OCI-LY7 (cell line): ENCODE measurements around the gene GJB3. TPM values are rescaled to one million over a fixed set of nuclear protein-coding genes. Genes with fewer than 3 reads are reported as not detected.

Experiments used
- BruUV-seq: library from RNA; stranded (reverse); fragments of 400-500 nt; replicated peaks from 2 replicates; lab custom pipeline; 2021; lab: Mats Ljungman, UMichigan
- CTCF ChIA-PET: fragments of 300-600 bp; sonication (Branson Sonifier 250); formaldehyde crosslinking; loops from one replicate; lab custom pipeline; 2022; ENCODE audit warnings: antibody characterized with exemption; ENCODE audit not compliant: unreplicated experiment; lab: Charles Lee
- POLR2A ChIA-PET: fragments of 300-600 bp; sonication (Branson Sonifier 250); formaldehyde crosslinking; loops from one replicate; lab custom pipeline; 2022; ENCODE audit warnings: antibody characterized with exemption; lab: Charles Lee
- DNase-seq: peaks from one replicate; pipeline ENCODE4 v3.0.0-alpha.2; 2015; ENCODE audit warnings: low spot score
- H2AFZ ChIP-seq: fragments of 200-600 bp; sonication (generic), shearing (Covaris generic); 2 replicates; pipeline ENCODE4 v1.6.1; 2014; ENCODE audit warnings: mild to moderate bottlenecking, antibody characterized with exemption, low read length, moderate library complexity
- H3K27ac ChIP-seq: fragments of 200-600 bp; sonication (generic); 2 replicates; pipeline ENCODE4 v1.5.1; 2014; ENCODE audit warnings: mixed run types, low read depth, mild to moderate bottlenecking, moderate library complexity, low read length, inconsistent platforms; ENCODE audit not compliant: poor library complexity, severe bottlenecking
- H3K36me3 ChIP-seq: fragments of 200-600 bp; sonication (generic); 2 replicates; pipeline ENCODE4 v1.6.1; 2014; ENCODE audit warnings: mild to moderate bottlenecking, antibody characterized with exemption, low read length, moderate library complexity, mixed read lengths; ENCODE audit not compliant: insufficient read depth
- H3K4me1 ChIP-seq: fragments of 200-600 bp; sonication (generic); 2 replicates; pipeline ENCODE4 v1.5.1; 2014; ENCODE audit warnings: mild to moderate bottlenecking, low read length; ENCODE audit not compliant: insufficient read depth, poor library complexity, severe bottlenecking
- H3K4me2 ChIP-seq: fragments of 200-600 bp; sonication (generic); 2 replicates; pipeline ENCODE4 v1.6.1; 2014; ENCODE audit warnings: mild to moderate bottlenecking, low read length
- H3K4me3 ChIP-seq: fragments of 200-600 bp; sonication (generic); 2 replicates; pipeline ENCODE4 v1.5.1; 2014; ENCODE audit warnings: mild to moderate bottlenecking, low read depth, low read length; ENCODE audit not compliant: poor library complexity, severe bottlenecking
- H3K79me2 ChIP-seq: fragments of 200-600 bp; sonication (generic); 2 replicates; pipeline ENCODE4 v1.6.1; 2016; ENCODE audit warnings: low read depth, mild to moderate bottlenecking, low read length, moderate library complexity, mixed read lengths; ENCODE audit not compliant: insufficient read depth
- H3K9me2 ChIP-seq: fragments of 200-600 bp; sonication (generic); 2 replicates; pipeline ENCODE4 v1.6.1; 2016; ENCODE audit warnings: mild to moderate bottlenecking, low read length, mixed read lengths; ENCODE audit not compliant: insufficient read depth
- H3K9me3 ChIP-seq: fragments of 200-600 bp; sonication (generic); 2 replicates; pipeline ENCODE4 v1.6.1; 2014; ENCODE audit warnings: mild to moderate bottlenecking, mixed run types, low read length, mixed read lengths
- H4K20me1 ChIP-seq: fragments of 200-600 bp; sonication (generic); 2 replicates; pipeline ENCODE4 v1.6.1; 2014; ENCODE audit warnings: mild to moderate bottlenecking, antibody characterized with exemption, low read length, moderate library complexity, mixed read lengths; ENCODE audit not compliant: insufficient read depth
- EZH2phosphoT487 ChIP-seq: fragments of 200-600 bp; sonication (generic); IDR thresholded peaks from 2 replicates; pipeline ENCODE4 v1.6.1; 2018; ENCODE audit warnings: low read depth, borderline replicate concordance, mild to moderate bottlenecking, mixed run types, antibody characterized with exemption, low read length, moderate library complexity, mixed read lengths
- intact Hi-C: fragments of 100-400 bp; cut with micrococcal nuclease; formaldehyde crosslinking; loops from one replicate; pipeline ENCODE4 v1.10.0; 2022; ENCODE audit not compliant: unreplicated experiment
- total RNA-seq, 2 experiments: library from RNA; depleted of rRNA in 1 of 2; stranded (reverse); fragments of >200 nt in 1 of 2; shearing (Covaris generic) in 1 of 2; gene quantifications; 2 replicates each; pipeline ENCODE4 v1.2.3, GENCODE V29; 2014 to 2022
- TF ChIP-seq, protein P1 (sequence below): fragments of 200-600 bp; sonication (generic); conservative IDR thresholded peaks from 2 replicates; pipeline ENCODE4 v1.5.1; 2014; ENCODE audit warnings: mild to moderate bottlenecking, antibody characterized with exemption, low read length, moderate library complexity, mixed read lengths

The GJB3 gene
- total RNA-seq, 2 experiments from 2014 or later: not detected

DNA sequence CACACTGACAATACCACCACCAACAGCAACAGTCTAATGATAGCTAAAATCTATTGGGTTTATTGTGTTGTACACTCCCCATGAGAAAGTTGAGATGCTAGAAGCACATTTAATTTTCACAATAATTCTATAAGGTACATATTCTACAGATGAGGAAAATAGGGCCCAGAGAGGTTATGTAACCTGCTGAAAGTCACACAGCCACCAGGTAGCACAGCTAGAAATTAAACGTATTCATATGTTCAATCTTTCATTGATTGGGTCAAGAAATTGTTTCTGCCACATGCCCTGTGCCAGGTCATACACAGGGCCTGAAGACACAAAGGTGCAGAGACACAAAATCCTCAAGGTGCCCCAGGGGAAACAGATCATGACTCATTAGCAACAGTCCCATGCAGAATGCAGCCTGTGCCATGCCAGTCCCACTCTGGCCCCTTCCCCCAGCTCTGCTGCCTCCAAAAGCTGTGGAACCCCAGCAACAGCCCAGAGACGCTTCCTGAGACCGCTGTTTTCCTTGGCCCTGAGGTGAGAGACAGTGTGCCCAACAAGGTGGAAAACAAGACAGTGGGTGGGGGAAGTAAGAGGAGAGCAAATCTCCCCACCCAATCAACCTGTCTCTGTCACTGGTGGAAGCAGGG, 43.9 kb downstream of the GJB3 start:
- Histone ChIP-seq H2AFZ (no peak overlapping the region), H3K27ac (no peak overlapping the region), H3K36me3 (no peaks in the 10 kb centered on the region), H3K9me2 (no peaks in the 10 kb centered on the region), H4K20me1 (no peaks in the 10 kb centered on the region), H3K4me2 (no peak overlapping the region), H3K4me3 (no peak overlapping the region), H3K4me1 (no peaks in the 10 kb centered on the region), H3K9me3 (no peaks in the 10 kb centered on the region), H3K79me2 (no peaks in the 10 kb centered on the region)
- ChIA-PET CTCF (no interaction called here), POLR2A (interaction anchor here (0.6 to 0.7 kb wide), 2 partner anchors 17 to 788 kb away, joined by 3 read pairs; no protein-coding TSS in a partner anchor)
- no peak for DNase-seq
- TF ChIP-seq, protein P1, sequence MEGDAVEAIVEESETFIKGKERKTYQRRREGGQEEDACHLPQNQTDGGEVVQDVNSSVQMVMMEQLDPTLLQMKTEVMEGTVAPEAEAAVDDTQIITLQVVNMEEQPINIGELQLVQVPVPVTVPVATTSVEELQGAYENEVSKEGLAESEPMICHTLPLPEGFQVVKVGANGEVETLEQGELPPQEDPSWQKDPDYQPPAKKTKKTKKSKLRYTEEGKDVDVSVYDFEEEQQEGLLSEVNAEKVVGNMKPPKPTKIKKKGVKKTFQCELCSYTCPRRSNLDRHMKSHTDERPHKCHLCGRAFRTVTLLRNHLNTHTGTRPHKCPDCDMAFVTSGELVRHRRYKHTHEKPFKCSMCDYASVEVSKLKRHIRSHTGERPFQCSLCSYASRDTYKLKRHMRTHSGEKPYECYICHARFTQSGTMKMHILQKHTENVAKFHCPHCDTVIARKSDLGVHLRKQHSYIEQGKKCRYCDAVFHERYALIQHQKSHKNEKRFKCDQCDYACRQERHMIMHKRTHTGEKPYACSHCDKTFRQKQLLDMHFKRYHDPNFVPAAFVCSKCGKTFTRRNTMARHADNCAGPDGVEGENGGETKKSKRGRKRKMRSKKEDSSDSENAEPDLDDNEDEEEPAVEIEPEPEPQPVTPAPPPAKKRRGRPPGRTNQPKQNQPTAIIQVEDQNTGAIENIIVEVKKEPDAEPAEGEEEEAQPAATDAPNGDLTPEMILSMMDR: no peak
- TF ChIP-seq EZH2phosphoT487: no peak
- intact Hi-C loops: no loop called here
- no TSS peak for BruUV-seq

DNA sequence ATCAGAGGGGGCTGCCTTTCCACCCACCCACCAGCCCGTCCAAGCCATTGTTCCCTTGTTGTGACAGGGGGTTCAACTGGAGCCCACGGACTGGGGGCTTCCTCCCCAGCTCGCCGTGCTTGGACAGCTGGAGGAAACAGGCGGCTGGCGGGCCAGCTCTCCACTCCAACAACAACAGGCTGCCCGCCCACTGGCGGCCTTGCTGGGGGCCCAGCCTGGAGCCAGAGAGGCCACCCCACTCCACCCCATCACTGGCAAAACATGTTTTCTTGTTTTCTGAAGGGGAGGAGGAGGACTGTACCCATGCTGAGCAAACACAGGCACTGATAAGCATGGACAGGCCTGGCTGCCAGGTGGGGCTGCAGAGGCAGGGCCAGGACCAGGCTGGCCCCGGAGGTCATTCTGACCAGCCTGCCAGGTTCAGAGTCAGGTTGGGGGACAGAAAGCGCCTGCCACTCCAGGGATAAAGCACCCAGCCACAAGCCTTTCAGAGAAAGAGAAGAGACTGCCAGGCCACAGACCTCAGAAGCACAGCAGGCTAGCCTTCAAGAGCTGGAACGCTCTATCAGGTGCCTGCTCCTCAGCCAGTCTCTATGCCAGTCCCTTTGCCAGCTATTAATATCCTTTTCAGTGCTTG, 44.6 kb downstream of the GJB3 start:
- no peaks in the 10 kb centered on the region for H3K4me1 ChIP-seq
- H2AFZ ChIP-seq: no peak overlapping the region
- ChIA-PET POLR2A (interaction anchor here (0.6 kb wide), 1 partner anchor 787 kb away, joined by 3 read pairs; no protein-coding TSS in a partner anchor), CTCF (no interaction called here)
- H3K79me2 ChIP-seq: no peaks in the 10 kb centered on the region
- no peaks in the 10 kb centered on the region for H3K36me3 ChIP-seq
- no peak overlapping the region for H3K4me2 ChIP-seq
- no peak overlapping the region for H3K27ac ChIP-seq
- H3K9me2 ChIP-seq: no peaks in the 10 kb centered on the region
- no peaks in the 10 kb centered on the region for H4K20me1 ChIP-seq
- no peak for DNase-seq
- no peak overlapping the region for H3K4me3 ChIP-seq
- H3K9me3 ChIP-seq: no peaks in the 10 kb centered on the region
- TF ChIP-seq, protein P1: no peak
- no peak for TF ChIP-seq EZH2phosphoT487
- intact Hi-C loops: no loop called here
- no TSS peak for BruUV-seq

DNA sequence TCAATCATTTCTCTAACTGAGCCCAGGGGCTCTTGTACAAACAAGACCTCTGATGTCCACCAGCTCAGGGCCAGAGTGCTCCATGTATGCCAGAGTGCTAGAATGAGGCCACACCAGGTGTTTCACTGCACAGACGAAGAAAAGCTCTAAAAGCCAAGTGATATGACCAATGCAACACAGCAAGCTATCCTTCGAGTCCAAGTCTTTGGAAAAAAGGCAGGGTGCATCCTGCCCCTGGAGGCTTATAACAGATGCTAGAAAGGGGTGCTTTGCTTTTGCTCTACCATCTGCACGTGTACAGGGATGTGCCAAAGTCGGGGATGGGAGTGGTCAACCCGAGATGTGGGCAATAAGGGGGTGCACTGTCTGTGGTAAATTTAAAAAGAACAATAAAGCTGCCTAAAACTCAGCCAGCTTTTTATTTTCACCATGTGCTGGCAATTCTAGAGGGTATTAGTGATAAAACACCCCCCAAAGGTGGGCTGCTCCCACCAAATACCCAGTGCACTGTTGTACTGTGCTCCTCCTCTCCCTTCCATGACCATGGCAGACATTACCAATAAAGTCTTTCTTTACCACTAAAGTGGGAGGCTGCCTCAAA, 46.4 kb downstream of the GJB3 start:
- TF ChIP-seq EZH2phosphoT487: no peak
- TF ChIP-seq, protein P1: no peak
- Histone ChIP-seq H3K4me3 (no peak overlapping the region), H3K36me3 (no peaks in the 10 kb centered on the region), H3K4me1 (no peaks in the 10 kb centered on the region), H3K79me2 (no peaks in the 10 kb centered on the region), H3K9me2 (no peaks in the 10 kb centered on the region), H3K4me2 (no peak overlapping the region), H2AFZ (no peak overlapping the region), H3K9me3 (no peaks in the 10 kb centered on the region), H4K20me1 (no peaks in the 10 kb centered on the region), H3K27ac (no peak overlapping the region)
- intact Hi-C loops: no loop called here
- ChIA-PET POLR2A (interaction anchor here (0.6 kb wide), 1 partner anchor 13 kb away, joined by 4 read pairs; no protein-coding TSS in a partner anchor), CTCF (no interaction called here)
- no TSS peak for BruUV-seq
- DNase-seq: no peak
